ENCODE measurements around the gene SERPINB13. TPM values are rescaled to one million over a fixed set of nuclear protein-coding genes. Genes with fewer than 3 reads are reported as not detected.
A peak's percentile ranks its signal among the peaks of the same experiment; 100 is the strongest.

SERPINB13 gene
- total RNA-seq, 1 experiment from 2014 or later, result not detected

DNA sequence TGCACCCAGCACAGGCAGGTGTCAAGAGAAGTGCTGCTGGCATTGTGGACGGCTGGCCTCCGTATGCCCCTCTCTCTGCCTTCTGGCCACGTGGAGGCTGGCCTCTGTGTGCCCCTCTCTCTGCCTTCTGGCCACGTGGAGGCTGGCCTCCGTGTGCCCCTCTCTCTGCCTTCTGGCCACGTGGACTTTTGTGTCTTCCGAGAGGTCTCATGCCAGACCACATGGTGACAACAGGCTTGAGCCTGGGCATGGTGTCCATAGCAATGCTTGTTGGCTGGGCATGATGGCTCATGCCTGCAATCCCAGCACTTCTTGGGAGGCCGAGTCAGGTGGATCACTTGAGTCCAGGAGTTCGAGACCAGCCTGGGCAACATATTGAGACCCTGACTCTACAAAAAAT, 19.3 kb upstream of the SERPINB13 start:
- no peak for DNase-seq
- Histone ChIP-seq H3K36me3 (replicated peaks; ENCODE audit: control insufficient read depth, insufficient read depth, low read length) (no peaks in the 10 kb centered on the region), H3K27me3 (ENCODE audit: control insufficient read depth, insufficient read depth, low read length) (no peaks in the 10 kb centered on the region), H3K4me3 (ENCODE audit: insufficient read depth, low read depth, low read length) (no peak overlapping the region)

DNA sequence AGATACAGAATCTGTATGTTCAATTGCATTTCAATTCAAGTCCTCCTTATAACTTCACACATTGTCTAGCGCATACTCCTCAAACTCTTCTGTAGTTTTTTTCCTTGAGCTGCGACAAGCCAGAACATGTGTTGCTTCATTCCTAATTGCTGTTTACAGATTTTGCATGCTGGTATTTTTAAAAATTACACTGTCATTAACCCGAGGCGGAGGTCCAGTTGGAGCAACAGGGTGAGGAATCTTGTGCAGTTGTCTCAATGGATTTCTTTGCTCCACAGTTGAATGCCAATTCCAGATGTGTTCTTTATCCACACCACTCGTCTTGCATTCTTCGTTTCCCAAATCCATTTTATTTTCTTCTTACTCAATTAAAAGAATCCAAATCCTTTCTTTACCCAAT, 16.4 kb upstream of the SERPINB13 start:
- H3K27me3 ChIP-seq (ENCODE audit: control insufficient read depth, insufficient read depth, low read length), result no peaks in the 10 kb centered on the region
- H3K4me3 ChIP-seq (ENCODE audit: insufficient read depth, low read depth, low read length), result no peak overlapping the region
- DNase-seq, result no peak
- no peaks in the 10 kb centered on the region for H3K36me3 ChIP-seq (replicated peaks; ENCODE audit: control insufficient read depth, insufficient read depth, low read length)

DNA sequence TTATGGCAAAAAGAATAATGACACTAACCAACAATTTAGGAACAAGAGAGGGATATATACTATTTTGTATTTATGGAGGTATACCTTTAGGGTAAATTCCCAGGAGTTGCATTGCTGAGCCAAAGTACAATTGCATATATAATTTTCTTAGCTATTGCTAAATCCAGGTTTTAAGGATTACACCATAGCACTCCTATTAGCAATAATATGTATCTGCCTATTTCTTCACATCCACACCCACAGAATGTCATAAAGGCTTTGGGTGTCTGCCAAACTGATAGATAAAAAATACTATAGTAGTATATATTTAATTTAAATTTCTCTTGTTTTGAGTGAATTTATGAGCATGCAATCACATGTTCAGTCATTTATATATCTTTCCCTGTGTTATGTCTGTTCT, 11.5 kb upstream of the SERPINB13 start:
- no peak overlapping the region for H3K4me3 ChIP-seq (ENCODE audit: insufficient read depth, low read depth, low read length)
- H3K27me3 ChIP-seq (ENCODE audit: control insufficient read depth, insufficient read depth, low read length), result no peaks in the 10 kb centered on the region
- H3K36me3 ChIP-seq (replicated peaks; ENCODE audit: control insufficient read depth, insufficient read depth, low read length), result no peaks in the 10 kb centered on the region
- no peak for DNase-seq

DNA sequence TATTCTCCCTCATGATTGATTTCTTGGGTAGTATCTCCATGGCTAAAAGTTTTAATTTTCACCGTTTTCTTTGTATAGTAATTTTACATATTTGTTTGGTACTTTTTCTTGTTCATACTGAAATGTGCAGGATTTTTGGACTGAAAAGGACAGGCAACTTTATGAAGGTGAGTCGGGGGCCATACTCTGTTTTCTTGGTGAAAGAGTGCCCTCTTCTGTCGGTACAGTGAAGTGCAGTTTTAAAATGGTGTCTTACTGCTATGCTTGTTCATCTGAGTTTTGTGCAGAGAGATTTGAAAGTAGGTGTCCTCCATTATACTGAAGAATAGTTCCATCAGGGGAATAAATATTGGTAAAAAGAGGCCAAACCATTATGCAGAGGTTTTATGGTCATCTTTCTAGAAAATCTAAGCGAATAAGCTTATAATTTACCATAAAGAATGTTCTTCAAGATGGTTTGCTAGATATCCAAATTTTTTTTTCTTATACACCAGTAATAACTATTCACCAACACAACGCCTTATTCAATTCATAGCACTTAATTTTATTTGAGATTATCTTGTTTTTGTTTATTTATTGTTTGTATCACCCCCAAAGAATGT, 8.7 kb upstream of the SERPINB13 start:
- DNase-seq, result peak; percentile 32
- H3K36me3 ChIP-seq (replicated peaks; ENCODE audit: control insufficient read depth, insufficient read depth, low read length), result no peaks in the 10 kb centered on the region
- no peak overlapping the region for H3K4me3 ChIP-seq (ENCODE audit: insufficient read depth, low read depth, low read length)
- no peaks in the 10 kb centered on the region for H3K27me3 ChIP-seq (ENCODE audit: control insufficient read depth, insufficient read depth, low read length)

DNA sequence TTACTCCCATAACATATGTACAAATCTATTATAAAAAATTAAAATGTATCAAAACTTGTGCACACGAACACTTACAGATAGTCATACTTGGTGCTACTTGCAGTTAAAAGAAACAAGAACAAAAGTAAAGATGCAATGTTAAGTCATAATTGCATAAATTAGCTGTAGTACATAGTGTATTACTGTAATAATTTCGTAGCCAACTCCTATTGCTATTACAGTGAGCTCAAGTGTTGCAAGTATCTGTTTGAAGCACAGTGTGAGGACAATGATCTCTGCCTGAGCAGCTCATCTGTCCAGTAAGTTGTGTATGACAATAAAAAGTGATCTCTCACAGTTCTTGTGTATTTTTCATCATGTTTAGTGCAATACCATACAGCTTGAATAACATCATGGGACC, 7.5 kb upstream of the SERPINB13 start:
- no peak for DNase-seq
- H3K36me3 ChIP-seq (replicated peaks; ENCODE audit: control insufficient read depth, insufficient read depth, low read length), result no peaks in the 10 kb centered on the region
- H3K4me3 ChIP-seq (ENCODE audit: insufficient read depth, low read depth, low read length), result no peak overlapping the region
- no peaks in the 10 kb centered on the region for H3K27me3 ChIP-seq (ENCODE audit: control insufficient read depth, insufficient read depth, low read length)

DNA sequence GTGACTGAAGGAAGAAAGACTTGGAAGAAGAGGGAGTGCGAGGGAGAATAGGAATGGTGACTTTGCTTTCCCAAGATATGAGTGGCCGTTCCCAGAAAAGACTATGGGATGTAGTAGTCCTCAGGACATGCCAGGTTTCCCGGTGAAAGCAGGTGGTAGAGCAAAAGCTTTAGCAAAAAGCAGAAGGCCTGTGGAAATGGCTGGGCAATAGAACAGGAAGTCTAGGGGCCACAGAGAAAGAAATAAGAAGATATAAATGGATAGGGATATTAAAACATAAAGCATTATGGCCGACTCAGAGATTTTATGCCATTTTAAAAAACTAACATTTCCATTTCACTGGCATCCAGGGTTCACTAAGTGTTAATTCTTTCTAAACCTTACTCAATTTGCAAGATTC, 1.2 kb upstream of the SERPINB13 start:
- H3K36me3 ChIP-seq (replicated peaks; ENCODE audit: control insufficient read depth, insufficient read depth, low read length), result no peaks in the 10 kb centered on the region
- H3K4me3 ChIP-seq (ENCODE audit: insufficient read depth, low read depth, low read length), result no peak overlapping the region
- DNase-seq, result no peak
- no peaks in the 10 kb centered on the region for H3K27me3 ChIP-seq (ENCODE audit: control insufficient read depth, insufficient read depth, low read length)

DNA sequence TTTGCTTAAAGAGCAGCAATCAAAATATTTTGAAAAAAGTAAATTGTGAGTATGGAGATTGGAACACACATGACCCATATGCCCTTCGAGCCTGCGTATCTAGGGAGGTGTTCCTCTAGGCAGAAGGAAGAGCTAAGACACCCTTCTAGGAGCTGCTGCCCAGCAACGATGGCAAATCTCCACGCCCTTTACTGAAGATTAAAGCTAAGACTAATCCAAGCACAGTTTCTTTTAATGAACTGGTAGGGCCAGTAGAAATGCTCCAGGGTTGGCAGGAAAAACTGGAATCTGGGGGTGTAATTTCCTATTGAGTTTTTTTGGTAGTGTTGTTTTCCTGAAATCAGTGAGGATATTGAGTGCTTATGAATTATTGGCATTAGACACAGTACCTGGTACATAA, 712 bp upstream of the SERPINB13 start:
- Histone ChIP-seq H3K4me3 (ENCODE audit: insufficient read depth, low read depth, low read length) (no peak overlapping the region), H3K27me3 (ENCODE audit: control insufficient read depth, insufficient read depth, low read length) (no peaks in the 10 kb centered on the region), H3K36me3 (replicated peaks; ENCODE audit: control insufficient read depth, insufficient read depth, low read length) (no peaks in the 10 kb centered on the region)
- DNase-seq, result no peak

DNA sequence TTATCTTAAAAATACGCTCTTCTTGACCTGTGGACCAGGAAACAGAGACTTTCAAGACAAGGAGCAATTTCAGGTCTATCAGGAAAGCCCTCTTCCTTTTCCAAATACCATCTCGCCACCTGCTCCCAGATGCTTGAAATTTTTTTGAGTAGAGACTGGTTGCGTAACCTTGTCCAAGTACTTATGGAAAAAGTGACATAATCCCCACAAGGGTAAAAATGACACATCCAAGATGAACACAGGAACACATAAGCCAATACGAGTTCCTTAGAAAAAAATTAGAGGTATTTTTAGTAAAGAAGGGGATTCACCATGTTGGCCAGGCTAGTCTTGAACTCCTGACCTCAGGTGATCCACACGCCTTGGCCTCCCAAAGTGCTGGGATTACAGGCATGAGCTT, 1.8 kb downstream of the SERPINB13 start:
- Histone ChIP-seq H3K4me3 (ENCODE audit: insufficient read depth, low read depth, low read length) (no peak overlapping the region), H3K27me3 (ENCODE audit: control insufficient read depth, insufficient read depth, low read length) (no peaks in the 10 kb centered on the region), H3K36me3 (replicated peaks; ENCODE audit: control insufficient read depth, insufficient read depth, low read length) (no peaks in the 10 kb centered on the region)
- DNase-seq, result no peak

DNA sequence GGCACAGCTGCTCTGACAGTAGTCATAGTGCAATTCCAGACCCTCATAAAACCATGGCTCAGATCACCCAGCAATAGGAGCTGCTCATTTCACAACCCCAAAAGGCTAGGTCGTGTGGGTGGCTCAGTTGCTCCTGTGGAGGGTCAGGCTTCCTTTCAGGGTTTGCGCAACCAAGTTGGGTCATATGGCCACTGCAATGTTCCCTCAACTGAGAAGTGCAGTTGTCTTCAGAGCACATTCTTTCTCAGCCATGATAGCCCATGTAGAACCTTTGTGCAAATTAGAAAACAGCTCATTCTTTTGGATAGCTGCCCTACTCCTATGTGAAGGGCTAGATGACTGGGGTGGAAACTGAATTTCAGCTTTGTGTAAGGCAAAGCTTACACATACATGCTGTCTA, 3.2 kb downstream of the SERPINB13 start:
- DNase-seq, result no peak
- Histone ChIP-seq H3K4me3 (ENCODE audit: insufficient read depth, low read depth, low read length) (no peak overlapping the region), H3K27me3 (ENCODE audit: control insufficient read depth, insufficient read depth, low read length) (no peaks in the 10 kb centered on the region), H3K36me3 (replicated peaks; ENCODE audit: control insufficient read depth, insufficient read depth, low read length) (no peaks in the 10 kb centered on the region)

DNA sequence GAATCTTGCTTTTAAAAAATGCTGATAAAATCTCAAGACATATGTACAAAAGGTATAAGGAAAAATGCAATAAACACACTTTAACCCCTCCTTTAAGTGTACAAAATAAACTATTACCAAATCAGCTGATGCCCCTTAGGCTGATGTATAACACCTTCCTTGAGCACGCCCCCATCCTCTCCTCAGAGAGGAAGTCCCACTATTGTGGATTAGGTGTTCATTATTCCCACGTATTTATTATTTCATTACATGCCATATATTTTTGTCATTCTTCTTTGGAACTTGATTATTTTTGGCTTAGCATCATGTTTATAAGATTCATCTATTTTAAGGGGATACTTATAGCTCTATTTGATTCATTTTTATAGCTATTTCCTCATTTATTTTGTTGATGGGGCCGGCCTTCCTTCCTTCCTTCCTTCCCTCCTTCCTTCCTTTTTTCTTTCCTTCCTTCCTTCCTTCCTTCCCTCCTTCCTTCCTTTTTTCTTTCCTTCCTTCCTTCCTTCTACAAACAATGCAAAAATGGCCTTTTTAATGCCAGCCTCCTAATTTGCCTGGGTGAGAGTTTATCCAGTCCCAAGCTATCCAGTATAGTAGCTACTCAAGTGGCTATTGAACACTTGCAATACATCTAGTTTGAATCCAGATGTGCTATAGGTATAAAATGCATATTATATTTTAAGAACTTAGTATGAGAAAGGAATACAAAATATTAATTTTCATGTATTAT, 4.0 kb downstream of the SERPINB13 start:
- no peaks in the 10 kb centered on the region for H3K27me3 ChIP-seq (ENCODE audit: control insufficient read depth, insufficient read depth, low read length)
- no peaks in the 10 kb centered on the region for H3K36me3 ChIP-seq (replicated peaks; ENCODE audit: control insufficient read depth, insufficient read depth, low read length)
- DNase-seq, result no peak
- no peak overlapping the region for H3K4me3 ChIP-seq (ENCODE audit: insufficient read depth, low read depth, low read length)

DNA sequence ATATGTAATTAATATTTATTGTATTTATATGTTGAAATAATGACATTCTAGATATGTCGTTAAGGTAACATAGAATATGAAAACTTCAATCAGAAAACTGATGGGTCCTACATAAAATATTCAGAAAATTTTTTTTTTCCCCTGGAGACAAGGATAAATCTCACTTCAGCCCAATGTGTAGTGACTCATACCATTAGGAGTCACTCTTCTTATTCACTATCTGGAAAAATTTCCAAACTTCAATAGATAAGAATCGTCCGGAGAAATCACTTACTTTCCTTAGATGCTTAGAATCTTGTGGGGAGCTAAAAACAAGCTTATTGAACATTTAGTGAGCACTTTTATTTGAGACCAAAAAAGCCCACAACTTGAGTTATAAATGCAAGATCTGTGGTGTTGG, 4.6 kb downstream of the SERPINB13 start:
- H3K36me3 ChIP-seq (replicated peaks; ENCODE audit: control insufficient read depth, insufficient read depth, low read length), result no peaks in the 10 kb centered on the region
- H3K4me3 ChIP-seq (ENCODE audit: insufficient read depth, low read depth, low read length), result no peak overlapping the region
- DNase-seq, result no peak
- no peaks in the 10 kb centered on the region for H3K27me3 ChIP-seq (ENCODE audit: control insufficient read depth, insufficient read depth, low read length)

DNA sequence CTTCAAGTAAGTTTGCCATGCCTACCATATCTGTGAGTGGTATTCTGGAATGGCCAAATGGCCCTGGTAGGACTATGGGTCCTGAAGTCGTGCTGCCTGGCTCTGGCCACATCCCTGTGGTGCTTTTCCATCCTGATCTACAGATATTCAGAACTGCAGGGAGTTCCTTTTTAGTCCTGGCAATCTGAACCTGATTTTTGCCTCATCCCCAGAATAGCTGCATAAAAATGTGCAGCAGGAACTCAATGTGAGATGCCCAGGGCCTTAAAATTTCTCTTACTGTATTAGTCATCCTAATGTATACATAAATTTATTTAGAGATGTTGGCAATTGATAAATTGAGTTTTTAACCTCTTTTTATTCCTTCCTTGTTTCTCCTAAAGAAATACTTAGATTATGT, 5.3 kb downstream of the SERPINB13 start:
- H3K36me3 ChIP-seq (replicated peaks; ENCODE audit: control insufficient read depth, insufficient read depth, low read length), result no peaks in the 10 kb centered on the region
- H3K4me3 ChIP-seq (ENCODE audit: insufficient read depth, low read depth, low read length), result no peak overlapping the region
- DNase-seq, result no peak
- no peaks in the 10 kb centered on the region for H3K27me3 ChIP-seq (ENCODE audit: control insufficient read depth, insufficient read depth, low read length)

DNA sequence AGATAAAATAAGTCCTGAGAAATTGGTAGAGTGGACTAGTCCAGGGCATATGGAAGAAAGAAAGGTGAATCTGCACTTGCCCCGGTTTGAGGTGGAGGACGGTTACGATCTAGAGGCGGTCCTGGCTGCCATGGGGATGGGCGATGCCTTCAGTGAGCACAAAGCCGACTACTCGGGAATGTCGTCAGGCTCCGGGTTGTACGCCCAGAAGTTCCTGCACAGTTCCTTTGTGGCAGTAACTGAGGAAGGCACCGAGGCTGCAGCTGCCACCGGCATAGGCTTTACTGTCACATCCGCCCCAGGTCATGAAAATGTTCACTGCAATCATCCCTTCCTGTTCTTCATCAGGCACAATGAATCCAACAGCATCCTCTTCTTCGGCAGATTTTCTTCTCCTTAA, 9.8 kb downstream of the SERPINB13 start:
- Histone ChIP-seq H3K4me3 (ENCODE audit: insufficient read depth, low read depth, low read length) (no peak overlapping the region), H3K36me3 (replicated peaks; ENCODE audit: control insufficient read depth, insufficient read depth, low read length) (no peaks in the 10 kb centered on the region), H3K27me3 (ENCODE audit: control insufficient read depth, insufficient read depth, low read length) (no peaks in the 10 kb centered on the region)
- DNase-seq, result no peak

DNA sequence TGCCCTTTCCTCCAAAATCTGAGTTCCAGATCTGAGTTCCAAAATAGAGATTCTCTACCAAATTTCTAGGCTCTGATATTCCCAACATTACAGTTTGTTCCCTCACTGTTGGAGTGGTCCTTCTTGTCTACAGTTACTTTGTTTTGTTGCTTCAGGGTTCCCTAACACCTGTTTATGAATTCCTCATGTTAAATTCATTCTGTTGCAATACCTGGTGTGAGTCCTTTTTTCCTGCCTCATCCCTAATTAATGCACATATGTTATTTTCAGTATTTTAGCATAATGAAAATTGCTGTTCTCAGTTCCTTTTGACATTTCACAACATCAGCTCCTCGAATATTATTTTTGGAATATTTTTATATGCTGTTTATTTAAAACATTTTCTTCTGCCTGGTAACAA, 16.2 kb downstream of the SERPINB13 start:
- no peaks in the 10 kb centered on the region for H3K36me3 ChIP-seq (replicated peaks; ENCODE audit: control insufficient read depth, insufficient read depth, low read length)
- H3K4me3 ChIP-seq (ENCODE audit: insufficient read depth, low read depth, low read length), result no peak overlapping the region
- no peak for DNase-seq
- H3K27me3 ChIP-seq (ENCODE audit: control insufficient read depth, insufficient read depth, low read length), result no peaks in the 10 kb centered on the region

DNA sequence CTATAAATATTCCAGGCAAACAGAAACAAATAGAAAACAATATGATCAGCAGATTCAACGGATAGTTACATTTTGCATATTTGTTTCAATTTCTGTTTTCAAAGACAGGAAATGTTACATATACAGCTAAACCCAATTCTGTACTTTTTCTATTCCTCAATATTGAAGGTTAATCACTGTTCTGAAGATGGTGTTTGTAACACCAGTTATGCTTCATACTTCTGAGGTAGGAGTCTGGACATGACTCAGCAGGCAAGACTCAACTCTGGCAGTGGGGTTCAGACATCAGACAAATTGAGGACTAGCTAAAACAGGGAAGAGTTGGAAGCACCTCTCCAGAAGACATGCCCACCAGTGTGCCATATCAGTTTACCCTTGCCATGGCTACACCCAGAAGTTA, 16.6 kb downstream of the SERPINB13 start:
- no peaks in the 10 kb centered on the region for H3K27me3 ChIP-seq (ENCODE audit: control insufficient read depth, insufficient read depth, low read length)
- H3K36me3 ChIP-seq (replicated peaks; ENCODE audit: control insufficient read depth, insufficient read depth, low read length), result no peaks in the 10 kb centered on the region
- no peak for DNase-seq
- H3K4me3 ChIP-seq (ENCODE audit: insufficient read depth, low read depth, low read length), result no peak overlapping the region
